Loucy (cell line): ENCODE data around the gene CLEC2A.
A peak's percentile ranks its signal among the peaks of the same experiment; 100 is the strongest.

ENCODE experiments used
- H2AFZ ChIP-seq: fragments of 200-600 bp; sonication (generic); 2 replicates; pipeline ENCODE4 v1.6.0; 2016; ENCODE audit warnings: antibody characterized with exemption, mild to moderate bottlenecking, low read length, moderate library complexity
- H3F3A ChIP-seq: fragments of 200-600 bp; 2 replicates; pipeline ENCODE4 v1.6.0; 2016; ENCODE audit warnings: antibody characterized with exemption, low read depth, mild to moderate bottlenecking
- H3K27me3 ChIP-seq: fragments of 200-600 bp; sonication (generic); 2 replicates; pipeline ENCODE4 v1.6.1; 2014; ENCODE audit warnings: low read length, mild to moderate bottlenecking; ENCODE audit not compliant: insufficient read depth, poor library complexity, severe bottlenecking
- H3K36me3 ChIP-seq: fragments of 200-600 bp; sonication (generic); 2 replicates; pipeline ENCODE4 v1.6.1; 2016; ENCODE audit warnings: low read length; ENCODE audit not compliant: insufficient read depth
- H3K4me1 ChIP-seq: fragments of 200-600 bp; sonication (generic); 2 replicates; pipeline ENCODE4 v1.5.1; 2014; ENCODE audit warnings: low read length, mild to moderate bottlenecking; ENCODE audit not compliant: insufficient read depth, poor library complexity, severe bottlenecking
- H3K4me2 ChIP-seq: fragments of 200-600 bp; sonication (generic); 2 replicates; pipeline ENCODE4 v1.6.0; 2014; ENCODE audit warnings: antibody characterized with exemption, low read length, low read depth, mild to moderate bottlenecking; ENCODE audit not compliant: poor library complexity, severe bottlenecking
- H3K4me3 ChIP-seq: fragments of 200-600 bp; sonication (generic); 2 replicates; pipeline ENCODE4 v1.5.1; 2014; ENCODE audit warnings: low read length, mild to moderate bottlenecking, mixed read lengths; ENCODE audit not compliant: poor library complexity, severe bottlenecking
- H3K79me2 ChIP-seq: fragments of 200-600 bp; sonication (generic); 2 replicates; pipeline ENCODE4 v1.6.1; 2014; ENCODE audit warnings: low read length; ENCODE audit not compliant: insufficient read depth
- H3K9ac ChIP-seq: fragments of 200-600 bp; sonication (generic); 2 replicates; pipeline ENCODE4 v1.6.0; 2014; ENCODE audit warnings: mild to moderate bottlenecking, low read depth, low read length, moderate library complexity; ENCODE audit not compliant: poor library complexity, severe bottlenecking
- H3K9me2 ChIP-seq: fragments of 200-600 bp; sonication (generic); replicated peaks from 2 replicates; pipeline ENCODE4 v1.6.1; 2016; ENCODE audit warnings: low read depth, low read length, mixed read lengths
- H3K9me3 ChIP-seq: fragments of 200-600 bp; sonication (generic); 2 replicates; pipeline ENCODE4 v1.6.1; 2014; ENCODE audit warnings: mild to moderate bottlenecking, antibody characterized with exemption, low read length, low read depth; ENCODE audit not compliant: insufficient read depth
- H4K20me1 ChIP-seq: fragments of 200-600 bp; sonication (generic); 2 replicates; pipeline ENCODE4 v1.6.0; 2014; ENCODE audit warnings: antibody characterized with exemption, low read length, mild to moderate bottlenecking; ENCODE audit not compliant: insufficient read depth, poor library complexity, severe bottlenecking
- CTCF ChIP-seq: fragments of 200-600 bp; sonication (generic); conservative IDR thresholded peaks from 2 replicates; pipeline ENCODE4 v1.5.1; 2014; ENCODE audit warnings: mild to moderate bottlenecking, antibody characterized with exemption, low read length
- EZH2phosphoT487 ChIP-seq: fragments of 200-600 bp; IDR thresholded peaks from 2 replicates; pipeline ENCODE4 v1.6.1; 2018; ENCODE audit warnings: antibody characterized with exemption, mild to moderate bottlenecking, moderate library complexity, borderline replicate concordance

CLEC2A gene

GRCh38 chr12:9869307-9870161 is 62.6 kb downstream of the CLEC2A start, which contains the start of gene CLEC2B:
Gene CLEC2B (minus strand): TSS chr12:9869354.
- peak within 1 kb of the TSS; percentile 93 for H3K9ac ChIP-seq

GRCh38 chr12:9868951-9869306 is 63.2 kb downstream of the CLEC2A start:
- H3K9ac ChIP-seq = peak overlapping the region; percentile 93
- peaks cover 34% of the 10 kb centered on the region for H3K4me1 ChIP-seq
- peak overlapping the region; percentile 97 for H3K4me2 ChIP-seq
- no peaks in the 10 kb centered on the region for H4K20me1 ChIP-seq
- H2AFZ ChIP-seq = no peak overlapping the region
- no peaks in the 10 kb centered on the region for H3K27me3 ChIP-seq
- TF ChIP-seq CTCF (no peak), EZH2phosphoT487 (no peak)
- peaks cover 89% of the 10 kb centered on the region for H3K79me2 ChIP-seq
- H3K9me3 ChIP-seq = peaks cover 4% of the 10 kb centered on the region; the same call in 1 of the 2 replicates
- peak overlapping the region; percentile 82 for H3K4me3 ChIP-seq
- 0 out of 2 replicates have a peak, but pooled peaks cover 7% of the 10 kb centered on the region for H3F3A ChIP-seq
- H3K9me2 ChIP-seq = no peaks in the 10 kb centered on the region
- no peaks in the 10 kb centered on the region for H3K36me3 ChIP-seq

More at GRCh38 chr12:9869307-9870161, 62.6 kb downstream of the CLEC2A start, which contains the start of gene CLEC2B:
- Histone ChIP-seq H3K27me3 (no peaks in the 10 kb centered on the region), H3K79me2 (peaks cover 83% of the 10 kb centered on the region), H3K4me1 (peaks cover 35% of the 10 kb centered on the region), H4K20me1 (no peaks in the 10 kb centered on the region), H3K36me3 (no peaks in the 10 kb centered on the region), H3K9me2 (no peaks in the 10 kb centered on the region), H2AFZ (peak within 1 kb of the TSS; percentile 7; the same call in 1 of the 2 replicates), H3K4me3 (peak within 1 kb of the TSS; percentile 82), H3F3A (0 out of 2 replicates have a peak, but pooled peaks cover 7% of the 10 kb centered on the region), H3K4me2 (peak within 1 kb of the TSS; percentile 97), H3K9me3 (no peaks in the 10 kb centered on the region)
- TF ChIP-seq EZH2phosphoT487 (no peak), CTCF (no peak)

GRCh38 chr12:9868311-9868801 is 63.8 kb downstream of the CLEC2A start:
- Histone ChIP-seq H3K4me1 (peaks cover 29% of the 10 kb centered on the region), H3K9ac (peak overlapping the region; percentile 93), H3K27me3 (no peaks in the 10 kb centered on the region), H3K79me2 (peaks cover 95% of the 10 kb centered on the region), H3F3A (peaks cover 7% of the 10 kb centered on the region; the same call in 1 of the 2 replicates), H3K9me2 (no peaks in the 10 kb centered on the region), H3K4me2 (peak overlapping the region; percentile 97), H3K9me3 (peaks cover 4% of the 10 kb centered on the region; the same call in 1 of the 2 replicates), H3K4me3 (peak overlapping the region; percentile 82), H4K20me1 (no peaks in the 10 kb centered on the region), H3K36me3 (no peaks in the 10 kb centered on the region), H2AFZ (no peak overlapping the region)
- no peak for TF ChIP-seq EZH2phosphoT487
- TF ChIP-seq CTCF = no peak
